Measurements from ENCODE around the gene RGS13. TPM values are rescaled to one million over a fixed set of nuclear protein-coding genes. Genes with fewer than 3 reads are reported as not detected.

RGS13 gene
- total RNA-seq = 0.13 TPM in 1 of 2 replicates, not detected in the other

GRCh38 chr1:192635939-192636338, at the start of gene RGS13:
Gene RGS13 (plus strand): TSS chr1:192636147. CDS start chr1:192644335, 8,188 bp downstream.

Other genes starting within 250 kb of the RGS13 start
- gene RGS1, start 60.4 kb upstream of the RGS13 start, total RNA-seq = 0.26 TPM in 1 of 2 replicates, not detected in the other
- 12.8 and 123 TPM in 2 replicates for gene RGS2, start 172.9 kb downstream of the RGS13 start, total RNA-seq

Measured in epithelial cell of alveolus of lung (primary cell).